Esophagus muscularis mucosa (tissue), 3 donors: ENCODE measurements around the gene RAX.

ENCODE experiments used
- CTCF ChIP-seq, 3 experiments: fragments of 200-600 bp in 2 of 3; fragments of 450-650 bp in 1 of 3; sonication (generic) in 2 of 3; IDR thresholded peaks; one replicate each; pipeline ENCODE4 v1.5.1; 2017 to 2019; ENCODE audit warnings: antibody characterized with exemption in 3 of 3, mild to moderate bottlenecking in 2 of 3, moderate library complexity in 1 of 3
- POLR2A ChIP-seq: fragments of 450-650 bp; IDR thresholded peaks from one replicate; pipeline ENCODE4 v1.6.1; 2017; ENCODE audit warnings: antibody characterized with exemption, moderate library complexity, mild to moderate bottlenecking, low read depth
- POLR2AphosphoS5 ChIP-seq, 2 donors: sonication (generic); formaldehyde crosslinking; IDR thresholded peaks; one replicate each; pipeline ENCODE4 v1.6.1; 2017; ENCODE audit warnings: antibody characterized with exemption in 2 of 2

GRCh38 chr18:59300676-59301285, 27.5 kb upstream of the RAX start:
- no peak for TF ChIP-seq POLR2A
- TF ChIP-seq CTCF (IDR thresholded peaks at IDR 0.05) = no peak
- no peak for TF ChIP-seq POLR2AphosphoS5 (IDR thresholded peaks at IDR 0.05)
